ENCODE data around the gene MRPL50. TPM values are rescaled to one million over a fixed set of nuclear protein-coding genes. Genes with fewer than 3 reads are reported as not detected.
A peak's percentile ranks its signal among the peaks of the same experiment; 100 is the strongest.

Gene MRPL50
- total and polyA plus RNA-seq, 9 of the 15 experiments (the other 6 are each of a cell fraction or from before 2014, with no cell fraction given) = 17.5 to 107 (median 37.4) TPM

GRCh38 chr9:101387871-101388506 lies 10.4 kb downstream of the MRPL50 start:
- in situ Hi-C loops (cut with MboI) (no loop called here), intact Hi-C loops (cut with micrococcal nuclease) (loop anchor here (1.0 to 2.0 kb wide), 4 partner anchors 72 to 269 kb away; no protein-coding TSS in a partner anchor)
- H2AFZ ChIP-seq (ENCODE audit: low read depth, low read length) = no peak overlapping the region
- no peak overlapping the region for H3K27ac ChIP-seq (ENCODE audit: extremely low read depth, low read depth, low read length)
- WGBS (ENCODE audit: insufficient coverage, low coverage, missing lambda C conversion rate) = 56% methylated on average over 6 of the region's 6 CpGs
- no peak overlapping the region for H3K9ac ChIP-seq (ENCODE audit: insufficient read depth in 1 of 2, low read depth in 2 of 2, low read length in 2 of 2)
- ChIA-PET CTCF (ENCODE audit: low intra/inter-chr PET ratio) (interaction anchor here (0.6 to 1.0 kb wide), 3 partner anchors 76 to 786 kb away, joined by 3 read pairs; no protein-coding TSS in a partner anchor), POLR2A (interaction anchor here (2.8 kb wide), 1 partner anchor 10 kb away, joined by 13 read pairs; the partner anchor contains the start of genes MRPL50 and ZNF189)
- FAIRE-seq (peak; percentile 70), DNase-seq (ENCODE audit: extremely low read depth in 1 of 4, low spot score in 3 of 4) (peak in 2 of 4 experiments; percentile 33 to 76), ATAC-seq (peak; percentile 98)
- no peak overlapping the region for H3K4me2 ChIP-seq (ENCODE audit: insufficient read depth, low read length)
- no peak overlapping the region for H3K4me3 ChIP-seq
- no peaks in the 10 kb centered on the region for H3K4me1 ChIP-seq (replicated peaks in 1 of 2; ENCODE audit: control insufficient read depth in 2 of 2, insufficient read depth in 2 of 2, low read length in 2 of 2)
- H3K27me3 ChIP-seq (ENCODE audit: control insufficient read depth in 2 of 2, insufficient read depth in 2 of 2, low read length in 2 of 2) = no peaks in the 10 kb centered on the region
- H4K20me1 ChIP-seq (replicated peaks; ENCODE audit: control insufficient read depth, insufficient read depth, low read length) = no peaks in the 10 kb centered on the region
- no peaks in the 10 kb centered on the region for H3K9me1 ChIP-seq (ENCODE audit: control insufficient read depth, insufficient read depth, low read length)
- BruUV-seq (replicated peaks) = no TSS peak
- H3K36me3 ChIP-seq (ENCODE audit: control insufficient read depth, insufficient read depth, low read length) = peaks cover 59% of the 10 kb centered on the region
- H3K9me3 ChIP-seq (replicated peaks; ENCODE audit: control insufficient read depth, insufficient read depth, low read depth, low read length) = peaks cover 10% of the 10 kb centered on the region
- H3K79me2 ChIP-seq (ENCODE audit: control insufficient read depth, insufficient read depth, low read length) = peaks cover 30% of the 10 kb centered on the region
- peak; percentile 15 to 53; a peak in 2 of 4 replicates for TF ChIP-seq RAD21 (CRISPR knock-in tag; conservative IDR thresholded peaks at IDR 0.05 in 1 of 2, IDR thresholded peaks at IDR 0.05 in 1 of 2)
- peak; percentile 47 to 74 (median 55); a peak in 3 of 6 replicates for TF ChIP-seq CTCF (IDR thresholded peaks at IDR 0.05 in 2 of 3, conservative IDR thresholded peaks at IDR 0.05 in 1 of 3; ENCODE audit: insufficient read depth in 2 of 3, low read depth in 1 of 3, low read length in 3 of 3)
- no peak for TF ChIP-seq DDX20 (tag; IDR thresholded peaks at IDR 0.05; ENCODE audit: low read depth)
- no peak for TF ChIP-seq MTA1 (IDR thresholded peaks at IDR 0.05; ENCODE audit: borderline replicate concordance)
- no peak for TF ChIP-seq GTF2B (IDR thresholded peaks at IDR 0.05; ENCODE audit: extremely low read depth, insufficient read length)
- no peak for TF ChIP-seq ZHX1 (conservative IDR thresholded peaks at IDR 0.05; ENCODE audit: low read length)
- TF ChIP-seq MBD1 (CRISPR knock-in tag; IDR thresholded peaks at IDR 0.05) = no peak

Measured in K562 (cell line).